ENCODE data around the gene PPFIA4. TPM values are rescaled to one million over a fixed set of nuclear protein-coding genes. Genes with fewer than 3 reads are reported as not detected.
A peak's percentile ranks its signal among the peaks of the same experiment; 100 is the strongest.

Gene PPFIA4
- polyA plus RNA-seq, 4 donors, result 0.27 to 1.2 (median 0.54) TPM; not detected in 1

DNA sequence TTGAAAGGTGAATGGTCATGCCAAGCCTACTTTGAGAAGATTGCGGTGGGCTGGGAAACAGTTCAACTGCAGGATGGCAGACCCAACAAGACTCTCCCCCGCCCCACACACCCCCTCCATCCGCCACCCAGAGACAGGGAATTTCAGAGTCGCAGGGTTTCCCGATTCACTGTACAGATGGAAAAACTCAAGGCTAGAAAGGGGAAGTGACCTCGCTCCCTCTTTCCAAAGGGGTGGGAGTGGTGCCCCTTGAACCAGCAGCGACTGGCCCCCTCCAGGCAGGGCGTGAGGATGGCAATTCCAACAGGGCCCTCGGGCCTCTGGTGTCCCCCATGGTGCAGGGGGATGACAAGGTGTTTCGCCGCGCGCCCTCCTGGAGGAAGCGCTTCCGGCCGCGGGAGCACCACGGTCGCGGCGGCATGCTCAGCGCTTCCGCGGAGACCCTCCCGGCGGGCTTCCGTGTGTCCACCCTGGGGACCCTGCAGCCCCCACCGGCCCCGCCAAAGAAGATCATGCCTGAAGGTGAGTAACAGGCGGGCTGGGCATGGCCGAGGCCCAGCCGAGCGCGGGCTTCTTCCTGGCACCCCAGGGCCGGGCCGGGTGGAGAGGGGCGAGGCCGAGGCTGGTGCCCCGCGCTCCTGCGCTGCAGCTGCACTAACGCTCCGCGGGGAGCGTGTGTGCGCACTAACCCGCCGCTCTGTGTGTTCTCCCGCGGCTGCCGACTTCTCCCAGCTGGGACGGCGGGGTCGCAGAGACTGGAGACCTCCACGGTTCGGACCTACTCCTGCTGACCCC is 49.1 kb downstream of the PPFIA4 start:
- FAIRE-seq, result no peak

DNA sequence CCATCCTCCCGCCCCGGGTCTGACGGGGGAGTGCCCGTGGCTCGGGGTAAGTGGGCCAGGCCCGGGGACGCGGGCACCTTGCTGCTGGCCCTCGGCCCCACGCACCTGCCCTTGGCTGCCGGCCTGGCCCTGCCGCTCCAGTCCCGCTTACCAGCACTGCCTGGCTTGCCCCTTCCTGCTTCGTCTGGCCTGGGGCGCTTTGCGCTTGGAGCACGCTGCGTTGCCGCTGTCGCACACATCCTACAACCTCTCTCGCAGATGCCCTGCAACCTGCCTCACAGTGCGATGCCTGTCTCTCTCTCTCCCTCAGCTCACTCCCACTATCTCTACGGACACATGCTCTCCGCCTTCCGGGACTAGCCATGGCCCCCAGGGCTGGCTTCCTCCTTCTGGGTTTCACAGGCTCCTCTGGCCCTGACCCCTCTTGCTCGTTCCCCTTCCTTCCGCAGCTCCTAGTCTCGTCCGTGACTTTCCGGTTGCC is 49.8 kb downstream of the PPFIA4 start:
- WGBS, 3 donors, result 33 to 48% (median 43%) methylated on average over 20 to 30 of the region's 30 CpGs
- peaks cover 9 to 63% (median 11%) of the 10 kb centered on the region in 3 donors for H3K27me3 ChIP-seq (ENCODE audit: control insufficient read depth in 3 of 3, insufficient read depth in 3 of 3, low read length in 3 of 3)
- no peak overlapping the region for H3K4me3 ChIP-seq (ENCODE audit: low read depth in 1 of 3, low read length in 3 of 3)

More for the DNA sequence above, 49.1 kb downstream of the PPFIA4 start:
- H3K4me1 ChIP-seq (ENCODE audit: control insufficient read depth in 3 of 3, insufficient read depth in 2 of 3, low read depth in 1 of 3, low read length in 2 of 3), result no peaks in the 10 kb centered on the region
- H3K4me3 ChIP-seq (ENCODE audit: low read depth in 1 of 3, low read length in 3 of 3), result peak overlapping the region in 1 of 3 donors; percentile 10
- no peaks in the 10 kb centered on the region for H3K9me3 ChIP-seq (ENCODE audit: control insufficient read depth in 2 of 2, insufficient read depth in 1 of 2, low read depth in 1 of 2, low read length in 1 of 2)
- DNase-seq, result peak in 1 of 2 donors; percentile 11
- WGBS, 3 donors, result 12 to 27% (median 20%) methylated on average over 32 to 56 of the region's 56 CpGs
- no peak overlapping the region for H3K27ac ChIP-seq (ENCODE audit: low read depth in 1 of 3, low read length in 2 of 3)
- no peaks in the 10 kb centered on the region for H3K36me3 ChIP-seq (ENCODE audit: control insufficient read depth in 3 of 3, insufficient read depth in 2 of 3, low read depth in 1 of 3, low read length in 3 of 3)
- peaks cover 9 to 61% (median 11%) of the 10 kb centered on the region in 3 donors for H3K27me3 ChIP-seq (ENCODE audit: control insufficient read depth in 3 of 3, insufficient read depth in 3 of 3, low read length in 3 of 3)

DNA sequence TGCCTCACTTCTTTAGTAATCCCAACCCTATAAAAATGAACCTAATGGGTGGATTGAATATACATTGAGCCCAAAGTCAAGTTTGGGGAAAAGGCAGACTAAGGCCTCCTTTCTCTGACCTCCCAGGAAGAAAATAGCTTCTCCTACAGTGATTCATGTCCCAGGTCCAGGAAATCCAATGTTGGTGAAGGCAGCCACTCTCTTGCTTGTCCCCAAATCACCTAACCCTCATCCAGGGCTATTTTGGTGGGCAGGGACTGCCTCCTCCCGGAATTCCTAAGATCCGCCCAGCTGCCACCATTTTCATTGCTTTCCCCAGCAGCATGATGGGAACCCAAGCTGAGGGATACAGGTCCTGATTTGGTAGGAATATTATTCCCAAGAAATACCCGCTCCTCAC is 51.1 kb downstream of the PPFIA4 start:
- no peak overlapping the region for H3K4me3 ChIP-seq (ENCODE audit: low read depth in 1 of 3, low read length in 3 of 3)
- H3K36me3 ChIP-seq (ENCODE audit: control insufficient read depth in 3 of 3, insufficient read depth in 2 of 3, low read depth in 1 of 3, low read length in 3 of 3), result no peaks in the 10 kb centered on the region
- no peak overlapping the region for H3K27ac ChIP-seq (ENCODE audit: low read depth in 1 of 3, low read length in 2 of 3)
- DNase-seq, result no peak
- H3K27me3 ChIP-seq (ENCODE audit: control insufficient read depth in 3 of 3, insufficient read depth in 3 of 3, low read length in 3 of 3), result peaks cover 9 to 68% (median 11%) of the 10 kb centered on the region in 3 donors
- WGBS, 3 donors, result 79 to 94% (median 90%) methylated on average over 3 of the region's 3 CpGs
- no peaks in the 10 kb centered on the region for H3K9me3 ChIP-seq (ENCODE audit: control insufficient read depth in 2 of 2, insufficient read depth in 1 of 2, low read depth in 1 of 2, low read length in 1 of 2)
- H3K4me1 ChIP-seq (ENCODE audit: control insufficient read depth in 3 of 3, insufficient read depth in 2 of 3, low read depth in 1 of 3, low read length in 2 of 3), result no peaks in the 10 kb centered on the region
- no peak for FAIRE-seq

More for the DNA sequence above, 49.8 kb downstream of the PPFIA4 start:
- Histone ChIP-seq H3K9me3 (ENCODE audit: control insufficient read depth in 2 of 2, insufficient read depth in 1 of 2, low read depth in 1 of 2, low read length in 1 of 2) (no peaks in the 10 kb centered on the region), H3K4me1 (ENCODE audit: control insufficient read depth in 3 of 3, insufficient read depth in 2 of 3, low read depth in 1 of 3, low read length in 2 of 3) (no peaks in the 10 kb centered on the region), H3K36me3 (ENCODE audit: control insufficient read depth in 3 of 3, insufficient read depth in 2 of 3, low read depth in 1 of 3, low read length in 3 of 3) (no peaks in the 10 kb centered on the region), H3K27ac (ENCODE audit: low read depth in 1 of 3, low read length in 2 of 3) (no peak overlapping the region)
- no peak for FAIRE-seq
- no peak for DNase-seq

DNA sequence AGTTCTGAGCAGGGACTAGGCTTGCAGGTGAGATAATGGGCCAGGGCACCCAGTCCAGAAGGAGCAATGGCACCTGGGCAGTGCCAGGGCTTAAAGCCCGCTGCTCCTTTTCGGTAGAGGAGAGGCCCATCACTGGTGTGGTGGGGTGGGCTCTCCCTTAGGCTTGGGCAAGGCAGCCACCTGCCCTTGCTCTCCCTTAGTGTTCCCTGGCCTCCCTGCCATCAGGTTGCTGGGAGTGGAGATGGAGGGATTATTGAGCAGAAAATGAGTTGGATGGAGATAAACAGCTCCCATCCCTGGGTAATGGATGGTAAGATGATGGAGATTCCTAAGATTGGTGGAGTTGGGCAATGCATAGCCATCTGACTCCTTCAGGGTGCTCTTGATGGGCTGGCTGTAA is 51.7 kb downstream of the PPFIA4 start:
- H3K4me3 ChIP-seq (ENCODE audit: low read depth in 1 of 3, low read length in 3 of 3), result no peak overlapping the region
- no peaks in the 10 kb centered on the region for H3K36me3 ChIP-seq (ENCODE audit: control insufficient read depth in 3 of 3, insufficient read depth in 2 of 3, low read depth in 1 of 3, low read length in 3 of 3)
- H3K27ac ChIP-seq (ENCODE audit: low read depth in 1 of 3, low read length in 2 of 3), result no peak overlapping the region
- no peak for DNase-seq
- peaks cover 9 to 73% (median 11%) of the 10 kb centered on the region in 3 donors for H3K27me3 ChIP-seq (ENCODE audit: control insufficient read depth in 3 of 3, insufficient read depth in 3 of 3, low read length in 3 of 3)
- no peak for FAIRE-seq
- no peaks in the 10 kb centered on the region for H3K9me3 ChIP-seq (ENCODE audit: control insufficient read depth in 2 of 2, insufficient read depth in 1 of 2, low read depth in 1 of 2, low read length in 1 of 2)
- WGBS, 3 donors, result 95 to 96% (median 96%) methylated on average over 2 of the region's 2 CpGs
- no peaks in the 10 kb centered on the region for H3K4me1 ChIP-seq (ENCODE audit: control insufficient read depth in 3 of 3, insufficient read depth in 2 of 3, low read depth in 1 of 3, low read length in 2 of 3)

DNA sequence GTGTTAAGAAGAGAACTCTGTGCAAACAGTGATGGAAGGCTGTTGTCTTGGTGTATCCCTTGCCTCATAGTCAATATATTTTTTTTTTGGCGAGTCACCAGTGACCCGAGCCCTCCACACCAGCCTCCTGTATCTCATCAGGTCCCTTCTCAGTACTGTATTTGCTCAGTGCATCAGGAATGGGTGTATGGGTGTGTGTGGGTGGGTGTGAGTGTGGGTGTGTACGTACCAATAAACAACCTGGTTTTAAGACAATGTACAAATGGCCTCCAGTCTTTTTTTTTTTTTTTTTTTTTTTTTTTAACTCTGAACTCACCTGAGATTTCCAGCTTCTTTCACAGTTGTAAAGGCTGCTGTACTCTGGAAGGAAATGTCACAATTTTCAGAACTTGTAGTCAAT is 52.2 kb downstream of the PPFIA4 start:
- Histone ChIP-seq H3K4me3 (ENCODE audit: low read depth in 1 of 3, low read length in 3 of 3) (no peak overlapping the region), H3K27ac (ENCODE audit: low read depth in 1 of 3, low read length in 2 of 3) (no peak overlapping the region), H3K36me3 (ENCODE audit: control insufficient read depth in 3 of 3, insufficient read depth in 2 of 3, low read depth in 1 of 3, low read length in 3 of 3) (no peaks in the 10 kb centered on the region), H3K4me1 (ENCODE audit: control insufficient read depth in 3 of 3, insufficient read depth in 2 of 3, low read depth in 1 of 3, low read length in 2 of 3) (no peaks in the 10 kb centered on the region), H3K9me3 (ENCODE audit: control insufficient read depth in 2 of 2, insufficient read depth in 1 of 2, low read depth in 1 of 2, low read length in 1 of 2) (no peaks in the 10 kb centered on the region), H3K27me3 (ENCODE audit: control insufficient read depth in 3 of 3, insufficient read depth in 3 of 3, low read length in 3 of 3) (peaks cover 9 to 71% (median 11%) of the 10 kb centered on the region in 3 donors)
- FAIRE-seq, result no peak
- 45 to 79% (median 53%) methylated on average over 3 of the region's 3 CpGs for WGBS, 3 donors
- DNase-seq, result no peak

DNA sequence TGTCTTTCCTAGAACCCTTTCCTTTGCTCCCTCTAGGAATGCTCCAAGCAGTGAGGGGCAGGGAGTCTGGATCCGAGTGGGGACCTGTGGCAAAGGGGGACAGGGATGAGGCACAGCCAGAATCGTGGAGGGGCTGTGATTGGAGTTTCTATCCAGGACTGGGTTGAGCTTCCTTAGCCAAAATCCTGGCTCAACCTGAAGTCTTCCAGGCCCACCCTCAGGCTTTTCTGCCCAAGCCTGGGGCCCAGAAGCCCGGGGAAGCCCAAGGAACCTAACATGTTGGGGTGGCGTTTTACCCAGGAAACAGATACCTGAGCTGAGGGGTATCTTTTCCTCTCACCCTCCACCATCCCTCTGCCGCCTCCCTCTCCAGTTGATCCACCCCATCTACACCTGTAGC is 54.2 kb downstream of the PPFIA4 start:
- H3K27me3 ChIP-seq (ENCODE audit: control insufficient read depth in 3 of 3, insufficient read depth in 3 of 3, low read length in 3 of 3), result peaks cover 4 to 54% (median 7%) of the 10 kb centered on the region in 3 donors
- H3K4me3 ChIP-seq (ENCODE audit: low read depth in 1 of 3, low read length in 3 of 3), result no peak overlapping the region
- FAIRE-seq (no peak), DNase-seq (no peak)
- WGBS, 3 donors, result 70 to 86% (median 74%) methylated on average over 5 of the region's 5 CpGs
- no peaks in the 10 kb centered on the region for H3K36me3 ChIP-seq (ENCODE audit: control insufficient read depth in 3 of 3, insufficient read depth in 2 of 3, low read depth in 1 of 3, low read length in 3 of 3)
- H3K9me3 ChIP-seq (ENCODE audit: control insufficient read depth in 2 of 2, insufficient read depth in 1 of 2, low read depth in 1 of 2, low read length in 1 of 2), result no peaks in the 10 kb centered on the region
- no peaks in the 10 kb centered on the region for H3K4me1 ChIP-seq (ENCODE audit: control insufficient read depth in 3 of 3, insufficient read depth in 2 of 3, low read depth in 1 of 3, low read length in 2 of 3)
- H3K27ac ChIP-seq (ENCODE audit: low read depth in 1 of 3, low read length in 2 of 3), result no peak overlapping the region

DNA sequence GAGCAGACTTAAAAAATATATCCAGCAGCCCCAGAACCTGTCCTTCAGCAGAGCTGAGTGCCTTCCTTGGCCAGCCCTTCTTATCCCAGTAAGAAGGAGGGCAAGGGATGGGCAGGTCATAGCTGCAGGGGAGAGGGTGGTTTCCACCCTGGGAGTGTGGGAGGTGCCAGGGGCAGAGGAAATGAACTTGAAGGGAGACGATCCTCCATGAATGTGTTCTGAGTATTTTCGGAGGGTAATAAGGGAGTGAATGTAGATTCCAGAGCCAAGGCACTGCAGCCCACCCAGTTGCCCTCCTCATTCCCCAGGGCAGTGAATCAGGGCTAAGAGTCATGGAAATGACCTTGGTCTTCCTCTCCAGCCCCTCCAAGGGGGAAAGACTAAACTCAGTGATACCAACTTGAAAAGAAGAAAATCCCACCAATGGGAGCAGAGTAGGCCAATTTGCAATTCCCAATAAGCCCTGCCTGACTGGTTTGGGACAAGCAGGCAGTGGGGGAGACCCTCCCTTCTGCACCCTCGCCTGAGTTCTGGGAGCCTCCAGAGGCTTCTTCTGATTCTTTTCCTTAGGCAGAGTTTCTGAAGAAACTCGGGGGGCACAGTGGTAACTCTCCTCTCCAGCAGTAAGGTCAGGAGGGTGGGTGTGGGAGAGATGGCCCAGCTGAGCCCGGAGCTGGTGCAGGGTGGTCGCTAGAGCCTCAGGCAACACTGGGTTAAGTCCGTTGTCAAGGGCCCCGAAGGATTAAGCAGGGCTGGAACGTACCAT is 55.4 kb downstream of the PPFIA4 start:
- no peak for DNase-seq
- no peak for FAIRE-seq
- Histone ChIP-seq H3K9me3 (ENCODE audit: control insufficient read depth in 2 of 2, insufficient read depth in 1 of 2, low read depth in 1 of 2, low read length in 1 of 2) (no peaks in the 10 kb centered on the region), H3K4me1 (ENCODE audit: control insufficient read depth in 3 of 3, insufficient read depth in 2 of 3, low read depth in 1 of 3, low read length in 2 of 3) (no peaks in the 10 kb centered on the region), H3K4me3 (ENCODE audit: low read depth in 1 of 3, low read length in 3 of 3) (no peak overlapping the region), H3K36me3 (ENCODE audit: control insufficient read depth in 3 of 3, insufficient read depth in 2 of 3, low read depth in 1 of 3, low read length in 3 of 3) (no peaks in the 10 kb centered on the region), H3K27me3 (ENCODE audit: control insufficient read depth in 3 of 3, insufficient read depth in 3 of 3, low read length in 3 of 3) (peaks cover 0 to 44% (median 2%) of the 10 kb centered on the region in 3 donors), H3K27ac (ENCODE audit: low read depth in 1 of 3, low read length in 2 of 3) (no peak overlapping the region)
- 44 to 63% (median 56%) methylated on average over 9 of the region's 9 CpGs for WGBS, 3 donors

DNA sequence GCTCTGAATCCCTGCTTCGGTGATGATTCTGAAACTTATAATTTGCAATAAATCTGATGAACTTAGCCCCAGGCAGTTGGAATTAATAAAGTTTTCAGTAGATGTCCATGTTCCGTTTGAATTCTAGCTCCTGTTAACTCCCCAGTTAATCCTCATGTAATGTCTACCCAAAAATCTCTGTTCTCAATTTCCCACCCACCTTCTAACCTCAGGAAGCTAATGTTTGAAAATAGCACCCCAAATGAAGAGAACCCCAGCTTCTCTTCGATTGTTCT is 55.9 kb downstream of the PPFIA4 start:
- 53 to 68% (median 54%) methylated on average over 3 of the region's 3 CpGs for WGBS, 3 donors

More for the DNA sequence above, 55.9 kb downstream of the PPFIA4 start:
- Histone ChIP-seq H3K4me3 (ENCODE audit: low read depth in 1 of 3, low read length in 3 of 3) (no peak overlapping the region), H3K36me3 (ENCODE audit: control insufficient read depth in 3 of 3, insufficient read depth in 2 of 3, low read depth in 1 of 3, low read length in 3 of 3) (no peaks in the 10 kb centered on the region), H3K4me1 (ENCODE audit: control insufficient read depth in 3 of 3, insufficient read depth in 2 of 3, low read depth in 1 of 3, low read length in 2 of 3) (no peaks in the 10 kb centered on the region), H3K27me3 (ENCODE audit: control insufficient read depth in 3 of 3, insufficient read depth in 3 of 3, low read length in 3 of 3) (peaks cover 0 to 42% (median 0%) of the 10 kb centered on the region in 3 donors), H3K27ac (ENCODE audit: low read depth in 1 of 3, low read length in 2 of 3) (no peak overlapping the region), H3K9me3 (ENCODE audit: control insufficient read depth in 2 of 2, insufficient read depth in 1 of 2, low read depth in 1 of 2, low read length in 1 of 2) (no peaks in the 10 kb centered on the region)
- DNase-seq (no peak), FAIRE-seq (no peak)
